HL-60/S4 treated with retinoic acid at 250 ng/mL for 4 days and 3 days (cell line): Measurements from ENCODE around the gene FBXO45.
"Not testable (repeated sequence)": the region's sequence is repeated elsewhere in the genome, so short reads cannot be mapped to it uniquely, and the experiment has no call there.

ENCODE experiments used
- in situ Hi-C: fragments of 300-500 bp; cut with MboI; formaldehyde crosslinking; loops from 2 replicates; pipeline ENCODE4 v1.7.0; 2022; ENCODE audit warnings: low sequenced_read_pairs

The FBXO45 gene

GRCh38 chr3:196568246-196569002 lies at the start of gene FBXO45, which contains the start of gene WDR53:
TSS of gene FBXO45 (plus strand) at chr3:196568660. CDS start at chr3:196568985, 325 bp downstream.
TSS of gene WDR53 (minus strand) at chr3:196568554. CDS start at chr3:196561475, 7,079 bp downstream.
- in situ Hi-C loops, result no loop called here

GRCh38 chr3:196518966-196519717 lies 49.3 kb upstream of the FBXO45 start:
- in situ Hi-C loops, result loop anchor here (25.0 kb wide), 1 partner anchor 457 kb away; no protein-coding TSS in a partner anchor

- in situ Hi-C loops, result loop anchor here (25.0 kb wide), 1 partner anchor 457 kb away; no protein-coding TSS in a partner anchor
These were observed 48.8 kb upstream of the FBXO45 start for GRCh38 chr3:196519718-196520082.

GRCh38 chr3:196521291-196521690 lies 47.2 kb upstream of the FBXO45 start:
- in situ Hi-C loops, result loop anchor here (25.0 kb wide), 1 partner anchor 459 kb away; no protein-coding TSS in a partner anchor

GRCh38 chr3:196523841-196524240 lies 44.6 kb upstream of the FBXO45 start:
- in situ Hi-C loops, result loop anchor here (25.0 kb wide), 1 partner anchor 462 kb away; no protein-coding TSS in a partner anchor

- in situ Hi-C loops, result loop anchor here (25.0 kb wide), 1 partner anchor 462 kb away; no protein-coding TSS in a partner anchor
These were observed 43.9 kb upstream of the FBXO45 start for GRCh38 chr3:196524527-196524926.

GRCh38 chr3:196525141-196525540 lies 43.3 kb upstream of the FBXO45 start:
- in situ Hi-C loops, result loop anchor here (25.0 kb wide), 1 partner anchor 662 kb away; no protein-coding TSS in a partner anchor

GRCh38 chr3:196528639-196529233 lies 39.7 kb upstream of the FBXO45 start:
- in situ Hi-C loops, result loop anchor here (25.0 kb wide), 1 partner anchor 659 kb away; no protein-coding TSS in a partner anchor

- in situ Hi-C loops, result loop anchor here (25.0 kb wide), 1 partner anchor 656 kb away; no protein-coding TSS in a partner anchor
These were observed 37.0 kb upstream of the FBXO45 start for GRCh38 chr3:196531418-196531817.

- in situ Hi-C loops, result loop anchor here (25.0 kb wide), 1 partner anchor 654 kb away; no protein-coding TSS in a partner anchor
These were observed 35.2 kb upstream of the FBXO45 start for GRCh38 chr3:196533260-196533681.

- in situ Hi-C loops, result loop anchor here (25.0 kb wide), 1 partner anchor 650 kb away; no protein-coding TSS in a partner anchor
These were observed 31.0 kb upstream of the FBXO45 start for GRCh38 chr3:196537319-196537984.

- in situ Hi-C loops, result loop anchor here (25.0 kb wide), 1 partner anchor 645 kb away; no protein-coding TSS in a partner anchor
These were observed 26.6 kb upstream of the FBXO45 start for GRCh38 chr3:196541684-196542445.

GRCh38 chr3:196544491-196544992 lies 23.9 kb upstream of the FBXO45 start:
- in situ Hi-C loops, result loop anchor here (25.0 kb wide), 1 partner anchor 643 kb away; no protein-coding TSS in a partner anchor

GRCh38 chr3:196546537-196546936 lies 21.9 kb upstream of the FBXO45 start:
- in situ Hi-C loops, result loop anchor here (25.0 kb wide), 1 partner anchor 641 kb away; no protein-coding TSS in a partner anchor

GRCh38 chr3:196547067-196547466 lies 21.4 kb upstream of the FBXO45 start:
- in situ Hi-C loops, result loop anchor here (25.0 kb wide), 1 partner anchor 640 kb away; no protein-coding TSS in a partner anchor

GRCh38 chr3:196549312-196549711 lies 19.1 kb upstream of the FBXO45 start:
- in situ Hi-C loops, result loop anchor here (25.0 kb wide), 1 partner anchor 638 kb away; no protein-coding TSS in a partner anchor

GRCh38 chr3:196550172-196550571 lies 18.3 kb upstream of the FBXO45 start:
- in situ Hi-C loops, result not testable (repeated sequence)

GRCh38 chr3:196552253-196552652 lies 16.2 kb upstream of the FBXO45 start:
- in situ Hi-C loops, result no loop called here

GRCh38 chr3:196553551-196553950 lies 14.9 kb upstream of the FBXO45 start:
- in situ Hi-C loops, result no loop called here
